HT-29 (cell line): ENCODE results near the gene THEMIS2. TPM values are rescaled to one million over a fixed set of nuclear protein-coding genes. Genes with fewer than 3 reads are reported as not detected.
A peak's percentile ranks its signal among the peaks of the same experiment; 100 is the strongest.

Experiments used
- DNase-seq: peaks from one replicate; pipeline ENCODE4 v3.0.0-alpha.2; 2015; ENCODE audit warnings: low spot score
- total RNA-seq: library from RNA; depleted of rRNA; stranded (reverse); fragments of >200 nt; shearing (Covaris generic); gene quantifications from 2 replicates; pipeline ENCODE4 v1.2.3, GENCODE V29; 2014

Gene THEMIS2
- total RNA-seq, 1 experiment from 2014 or later = 0.28 TPM

- DNase-seq = no peak
Measured at GRCh38 chr1:27885114-27885528, 12.8 kb downstream of the THEMIS2 start.

- no peak for DNase-seq
Measured at GRCh38 chr1:27885621-27886352, 13.4 kb downstream of the THEMIS2 start.

GRCh38 chr1:27886353-27886679, 14.0 kb downstream of the THEMIS2 start:
- DNase-seq = no peak

GRCh38 chr1:27886744-27887143, 14.4 kb downstream of the THEMIS2 start:
- DNase-seq = no peak

- no peak for DNase-seq
Measured at GRCh38 chr1:27887215-27888021, 15.1 kb downstream of the THEMIS2 start.

- DNase-seq = no peak
Measured at GRCh38 chr1:27889506-27889905, 17.2 kb downstream of the THEMIS2 start.

GRCh38 chr1:27891196-27891889, 19.0 kb downstream of the THEMIS2 start:
- no peak for DNase-seq

- no peak for DNase-seq
Measured at GRCh38 chr1:27894521-27894920, 22.2 kb downstream of the THEMIS2 start.

- no peak for DNase-seq
Measured at GRCh38 chr1:27906759-27907158, 34.4 kb downstream of the THEMIS2 start.

GRCh38 chr1:27912429-27912828, 40.1 kb downstream of the THEMIS2 start:
- no peak for DNase-seq

GRCh38 chr1:27915082-27915575, 42.8 kb downstream of the THEMIS2 start:
- DNase-seq = no peak

- DNase-seq = no peak
Measured at GRCh38 chr1:27922272-27922671, 49.9 kb downstream of the THEMIS2 start.

GRCh38 chr1:27928216-27928954, 56.0 kb downstream of the THEMIS2 start:
- no peak for DNase-seq

- no peak for DNase-seq
Measured at GRCh38 chr1:27931184-27931583, 58.8 kb downstream of the THEMIS2 start.

- no peak for DNase-seq
Measured at GRCh38 chr1:27931759-27932158, 59.4 kb downstream of the THEMIS2 start.

- DNase-seq = peak; percentile 84
Measured at GRCh38 chr1:27934818-27935549, 62.6 kb downstream of the THEMIS2 start, which contains the start of gene SMPDL3B. Gene SMPDL3B, plus strand, starts transcription at chr1:27935000. Its CDS starts 184 bp downstream, at chr1:27935184.

- DNase-seq = no peak
Measured at GRCh38 chr1:27935721-27936120, 63.4 kb downstream of the THEMIS2 start.
